ENCODE measurements around the gene SPDYE2B.
"Not testable (repeated sequence)": the region's sequence is repeated elsewhere in the genome, so short reads cannot be mapped to it uniquely, and the experiment has no call there.

SPDYE2B gene

GRCh38 chr7:102649924-102650323 lies at the start of gene SPDYE2B:
SPDYE2B (plus strand) TSS chr7:102650319; CDS start chr7:102652349, 2,030 bp downstream.
- not testable (repeated sequence) for FAIRE-seq

- FAIRE-seq, result not testable (repeated sequence)
These were observed 47.8 kb upstream of the SPDYE2B start for GRCh38 chr7:102602317-102602716.

- FAIRE-seq, result not testable (repeated sequence)
These were observed 45.5 kb upstream of the SPDYE2B start for GRCh38 chr7:102604431-102605145.

- FAIRE-seq, result not testable (repeated sequence)
These were observed 43.3 kb upstream of the SPDYE2B start for GRCh38 chr7:102606848-102607247.

- FAIRE-seq, result not testable (repeated sequence)
These were observed 40.4 kb upstream of the SPDYE2B start for GRCh38 chr7:102609734-102610133.

- FAIRE-seq, result not testable (repeated sequence)
These were observed 39.7 kb upstream of the SPDYE2B start for GRCh38 chr7:102610441-102610840.

- not testable (repeated sequence) for FAIRE-seq
These were observed 39.0 kb upstream of the SPDYE2B start for GRCh38 chr7:102611013-102611674.

GRCh38 chr7:102611675-102612325 lies 38.3 kb upstream of the SPDYE2B start:
- not testable (repeated sequence) for FAIRE-seq

GRCh38 chr7:102613575-102614345 lies 36.4 kb upstream of the SPDYE2B start:
- not testable (repeated sequence) for FAIRE-seq

- not testable (repeated sequence) for FAIRE-seq
These were observed 35.8 kb upstream of the SPDYE2B start for GRCh38 chr7:102614346-102614697.

- FAIRE-seq, result not testable (repeated sequence)
These were observed 35.2 kb upstream of the SPDYE2B start for GRCh38 chr7:102614873-102615272.

- FAIRE-seq, result not testable (repeated sequence)
These were observed 34.2 kb upstream of the SPDYE2B start for GRCh38 chr7:102615930-102616329.

GRCh38 chr7:102616507-102617125 lies 33.5 kb upstream of the SPDYE2B start, which contains the start of gene RASA4:
RASA4 (minus strand) TSS chr7:102616756; CDS start chr7:102616689, 67 bp downstream.
- FAIRE-seq, result not testable (repeated sequence)

GRCh38 chr7:102618122-102618521 lies 32.0 kb upstream of the SPDYE2B start:
- FAIRE-seq, result not testable (repeated sequence)

- not testable (repeated sequence) for FAIRE-seq
These were observed 22.7 kb upstream of the SPDYE2B start for GRCh38 chr7:102627271-102627904.

GRCh38 chr7:102630622-102631021 lies 19.5 kb upstream of the SPDYE2B start:
- FAIRE-seq, result not testable (repeated sequence)

- not testable (repeated sequence) for FAIRE-seq
These were observed 15.8 kb upstream of the SPDYE2B start for GRCh38 chr7:102634299-102634698.

GRCh38 chr7:102635354-102635753 lies 14.8 kb upstream of the SPDYE2B start:
- FAIRE-seq, result not testable (repeated sequence)

- FAIRE-seq, result not testable (repeated sequence)
These were observed 13.2 kb upstream of the SPDYE2B start for GRCh38 chr7:102636956-102637355.

GRCh38 chr7:102638848-102639247 lies 11.3 kb upstream of the SPDYE2B start:
- FAIRE-seq, result not testable (repeated sequence)

- not testable (repeated sequence) for FAIRE-seq
These were observed 7.4 kb upstream of the SPDYE2B start, which contains the start of gene UPK3BL1 for GRCh38 chr7:102642691-102643090. UPK3BL1 (minus strand) TSS chr7:102642791; CDS start chr7:102642741, 50 bp downstream.

Measured in A204.1 (cell line).